Fibroblast of peridontal ligament (primary cell): ENCODE measurements around the gene ARHGEF3.
"Not testable (repeated sequence)": the region's sequence is repeated elsewhere in the genome, so short reads cannot be mapped to it uniquely, and the experiment has no call there.

Experiments
- DNase-seq: peaks from one replicate; pipeline ENCODE4 v3.0.0-alpha.2; 2010; ENCODE audit errors: extremely low read depth

ARHGEF3 gene

DNA sequence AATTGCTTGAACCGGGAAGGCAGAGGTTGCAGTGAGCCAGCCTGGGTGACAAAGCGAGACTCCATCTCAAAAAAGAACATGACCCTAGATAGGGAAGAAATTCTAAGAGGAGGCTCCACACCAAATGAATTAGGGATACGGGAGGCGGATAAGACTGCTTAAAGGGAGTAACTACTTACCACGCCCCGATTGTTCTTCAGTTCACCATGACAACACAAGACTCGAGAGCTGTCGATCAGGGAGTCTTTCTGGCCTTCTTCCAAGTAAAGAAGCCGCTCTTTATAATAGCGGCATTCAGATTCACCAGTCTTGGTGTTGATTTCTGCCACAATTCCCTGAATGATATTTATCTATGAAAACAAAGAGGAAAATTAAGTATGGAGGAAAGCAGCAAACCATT is 64.7 kb downstream of the ARHGEF3 start:
- DNase-seq, result no peak

DNA sequence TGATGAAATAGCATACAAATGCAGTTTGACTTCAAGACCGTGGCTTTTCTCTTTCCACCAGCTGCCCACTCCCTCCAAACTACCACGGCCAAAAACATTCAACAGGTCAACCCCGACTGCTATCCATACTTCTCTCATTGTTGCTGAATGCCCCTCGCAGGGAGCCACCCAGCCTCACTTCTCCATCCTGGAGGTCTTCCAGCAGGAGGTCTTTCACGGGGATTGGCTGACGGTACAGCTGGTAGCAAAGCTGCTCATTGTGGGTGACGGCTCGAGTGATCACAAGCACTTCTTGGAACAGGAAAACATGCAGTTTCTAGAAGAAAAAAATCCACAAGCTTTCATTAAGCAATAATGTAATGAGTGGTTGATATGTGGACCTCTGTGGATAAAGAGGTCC is 69.6 kb downstream of the ARHGEF3 start:
- no peak for DNase-seq

DNA sequence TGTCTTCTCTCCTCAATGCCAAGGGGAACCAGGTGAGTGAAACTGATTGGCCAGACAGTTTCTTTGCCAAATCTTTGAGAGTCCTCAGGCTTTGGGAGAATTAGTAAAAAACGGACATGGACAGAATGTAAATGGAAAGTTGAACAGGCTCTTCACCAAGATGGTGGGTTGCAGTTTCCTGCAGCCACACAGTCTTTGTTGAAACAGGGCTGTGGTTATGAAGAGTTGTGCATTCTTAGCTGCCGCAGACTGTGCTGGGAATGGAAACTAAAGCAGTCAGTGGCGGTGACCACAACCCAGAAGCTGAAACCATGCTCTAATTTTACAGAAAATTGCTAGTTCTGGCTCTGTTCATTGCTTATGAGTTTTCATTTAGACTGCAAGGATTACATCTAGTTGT is 76.6 kb downstream of the ARHGEF3 start:
- peak; percentile 53 for DNase-seq

DNA sequence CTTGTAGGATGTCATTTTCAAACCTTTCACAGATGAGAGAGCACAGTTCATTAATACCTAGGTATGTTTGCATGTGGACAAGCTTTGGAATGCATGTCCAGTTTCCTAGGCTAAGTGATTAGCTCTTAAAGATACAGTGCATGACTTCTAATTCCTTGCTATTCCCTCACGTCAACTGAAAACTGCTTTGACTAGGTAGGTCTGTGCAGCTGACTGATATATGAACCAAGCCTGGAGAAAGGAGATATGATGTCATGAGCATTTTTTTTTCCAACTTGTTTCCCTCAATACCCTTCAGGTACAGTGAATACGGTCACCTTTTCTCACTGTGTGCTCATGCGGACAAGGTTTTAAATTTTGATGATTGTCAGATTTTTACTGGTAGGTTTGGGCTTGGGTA is 77.1 kb downstream of the ARHGEF3 start:
- no peak for DNase-seq

DNA sequence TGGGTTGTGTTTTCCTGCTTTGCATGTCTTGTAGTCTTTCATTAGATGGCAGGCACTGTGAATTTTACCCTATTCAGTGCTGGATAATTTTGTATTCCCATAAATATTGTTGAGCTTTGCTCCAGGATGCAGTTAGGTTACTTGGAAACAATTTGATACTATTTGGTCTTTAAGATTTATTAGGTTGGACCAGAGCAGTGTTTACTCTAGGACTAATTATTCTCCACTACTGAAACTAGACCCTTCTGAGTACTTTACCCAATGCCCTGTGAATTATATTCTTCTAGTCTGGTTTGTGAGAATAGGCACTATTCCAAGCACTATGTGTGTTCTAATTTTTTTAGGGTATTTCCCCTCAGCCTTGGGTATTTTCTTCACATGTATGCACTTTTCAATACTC is 80.9 kb downstream of the ARHGEF3 start:
- no peak for DNase-seq

DNA sequence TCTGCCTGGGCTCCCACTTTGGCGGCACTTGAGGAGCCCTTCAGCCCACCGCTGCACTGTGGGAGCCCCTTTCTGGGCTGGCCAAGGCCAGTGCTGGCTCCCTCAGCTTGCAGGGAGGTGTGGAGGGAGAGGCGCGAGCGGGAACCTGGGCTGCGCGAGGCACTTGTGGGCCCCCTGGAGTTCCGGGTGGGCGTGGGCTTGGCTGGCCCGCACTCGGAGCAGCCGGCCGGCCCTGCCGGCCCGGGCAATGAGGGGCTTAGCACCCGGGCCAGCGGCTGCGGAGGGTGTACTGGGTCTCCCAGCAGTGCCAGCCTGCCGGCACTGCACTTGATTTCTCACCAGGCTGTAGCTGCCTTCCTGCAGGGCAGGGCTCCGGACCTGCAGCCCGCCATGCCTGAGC is 82.9 kb downstream of the ARHGEF3 start:
- not testable (repeated sequence) for DNase-seq

DNA sequence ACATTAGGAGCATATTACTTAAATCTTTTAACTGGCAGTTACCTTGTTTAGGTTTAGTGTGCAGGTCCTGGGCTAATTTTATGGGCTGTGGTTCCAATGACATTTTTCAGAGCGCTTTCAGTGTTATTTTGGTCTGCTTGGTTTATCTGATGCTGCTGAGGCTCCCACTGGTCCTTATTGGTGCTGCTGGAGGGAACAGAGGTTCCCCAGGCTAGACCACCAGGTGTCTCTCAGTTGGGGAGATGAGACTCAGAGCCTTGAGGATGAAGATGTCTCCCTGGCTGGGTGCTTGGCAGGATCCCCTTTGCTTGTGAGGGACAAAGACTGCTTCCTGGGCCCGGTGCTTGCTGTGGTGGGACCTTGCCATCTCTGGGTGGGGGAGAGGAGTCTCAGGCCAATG is 90.4 kb downstream of the ARHGEF3 start:
- DNase-seq, result no peak

DNA sequence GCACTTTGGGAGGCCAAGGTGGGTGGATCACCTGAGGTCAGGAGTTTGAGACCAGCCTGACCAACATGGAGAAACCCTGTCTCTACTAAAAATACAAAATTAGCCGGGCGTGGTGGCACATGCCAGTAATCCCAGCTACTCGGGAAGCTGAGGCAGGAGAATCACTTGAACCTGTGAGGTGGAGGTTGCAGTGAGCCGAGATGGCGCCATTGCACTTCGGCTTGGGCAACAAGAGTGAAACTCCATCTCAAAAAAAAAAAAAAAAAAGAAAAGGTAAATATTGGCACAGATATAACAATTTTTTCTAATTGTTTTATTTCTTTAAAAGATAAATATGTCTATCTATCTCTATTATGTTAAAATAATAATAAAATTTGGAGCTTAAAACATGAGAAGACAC is 94.3 kb downstream of the ARHGEF3 start:
- DNase-seq, result not testable (repeated sequence)

DNA sequence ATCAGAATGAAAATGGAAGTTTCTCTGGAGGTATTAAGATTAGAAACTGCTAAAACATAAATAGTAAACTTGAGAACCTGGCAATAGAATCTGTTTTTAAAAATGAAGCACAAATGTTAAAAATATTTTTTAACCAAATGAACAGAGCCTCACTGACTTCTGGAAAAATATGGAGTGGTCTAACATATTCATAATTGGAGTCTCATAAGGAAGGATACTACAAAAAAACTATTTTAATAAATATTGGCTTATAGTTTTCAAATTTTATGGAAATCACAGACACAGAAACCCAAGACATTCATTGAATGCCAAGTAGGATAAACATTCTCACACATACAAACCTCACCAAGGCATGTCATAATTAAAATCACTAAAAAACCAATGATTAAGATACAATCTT is 95.1 kb downstream of the ARHGEF3 start:
- DNase-seq, result no peak

DNA sequence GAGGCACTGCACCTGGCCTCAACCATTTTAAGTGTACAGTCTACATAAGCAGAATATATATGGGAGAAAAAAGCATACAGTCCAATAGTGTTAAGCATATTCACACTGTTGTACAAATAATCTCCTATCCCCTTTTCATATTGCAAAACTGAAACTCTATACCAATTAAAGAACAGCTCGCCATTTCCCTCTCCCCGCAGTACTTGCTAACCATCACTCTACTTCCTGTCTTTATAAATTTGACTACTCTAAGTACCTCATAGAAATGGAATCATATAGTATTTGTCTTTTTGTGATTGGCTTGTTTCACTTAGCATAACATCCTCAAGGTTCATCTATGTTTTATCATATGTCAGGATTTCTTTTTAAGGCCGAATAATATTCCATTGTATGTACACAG is 97.0 kb downstream of the ARHGEF3 start:
- DNase-seq, result no peak

DNA sequence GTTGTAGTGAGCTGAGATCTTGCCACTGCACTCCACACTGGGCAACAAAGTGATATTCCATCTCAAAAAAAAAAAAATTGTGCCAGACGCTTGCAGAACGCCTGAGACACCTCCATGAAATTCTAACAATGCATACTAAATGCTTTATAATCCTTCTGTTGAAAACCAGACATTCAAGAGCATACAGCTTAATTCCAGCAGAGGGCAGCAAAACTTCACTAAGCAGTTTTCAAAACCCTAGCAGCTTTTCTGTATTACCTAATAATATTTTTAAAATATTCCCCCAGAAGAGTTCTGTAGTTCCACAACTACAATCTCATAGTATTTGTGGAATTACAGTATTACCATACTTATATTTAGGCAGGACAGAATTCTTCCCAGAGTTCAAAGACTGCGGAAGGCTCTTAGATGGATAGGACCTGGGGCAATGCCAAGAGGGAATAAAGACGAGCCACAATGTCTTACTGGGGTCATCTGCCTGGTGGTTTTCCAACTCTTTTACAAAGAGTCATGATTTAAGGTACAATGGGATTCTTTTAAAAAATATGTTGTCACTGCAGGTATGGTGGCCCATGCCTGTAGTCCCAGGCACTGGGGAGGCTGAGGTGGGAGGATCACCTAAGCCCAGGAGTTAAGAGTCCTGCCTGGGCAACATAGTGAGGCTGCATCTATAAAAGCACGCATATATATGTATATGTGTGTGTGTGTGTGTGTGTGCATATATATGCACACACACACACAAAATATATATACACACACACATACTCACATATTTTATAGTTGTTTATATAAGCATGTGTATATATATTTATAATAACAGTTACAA is 99.0 kb downstream of the ARHGEF3 start:
- peak; percentile 89 for DNase-seq

DNA sequence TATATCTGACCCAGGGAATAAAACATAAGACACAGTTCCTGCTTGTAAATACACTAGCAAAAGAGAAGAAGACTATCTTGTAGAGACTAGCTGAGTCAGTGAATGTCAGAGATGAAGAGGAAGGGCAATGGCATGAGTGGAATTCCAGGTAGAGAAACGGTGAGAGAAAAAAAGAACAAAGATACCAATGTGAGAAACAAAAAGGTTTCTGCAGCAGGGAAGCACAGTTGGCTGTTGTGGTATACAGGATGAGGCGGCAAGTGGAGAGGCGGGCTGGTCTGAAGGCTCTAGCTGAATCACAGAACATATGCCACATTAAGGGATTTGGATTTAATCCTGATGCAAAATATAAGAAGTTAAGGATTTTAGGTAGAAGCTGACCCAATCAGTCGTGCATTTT is 101.6 kb downstream of the ARHGEF3 start:
- no peak for DNase-seq

DNA sequence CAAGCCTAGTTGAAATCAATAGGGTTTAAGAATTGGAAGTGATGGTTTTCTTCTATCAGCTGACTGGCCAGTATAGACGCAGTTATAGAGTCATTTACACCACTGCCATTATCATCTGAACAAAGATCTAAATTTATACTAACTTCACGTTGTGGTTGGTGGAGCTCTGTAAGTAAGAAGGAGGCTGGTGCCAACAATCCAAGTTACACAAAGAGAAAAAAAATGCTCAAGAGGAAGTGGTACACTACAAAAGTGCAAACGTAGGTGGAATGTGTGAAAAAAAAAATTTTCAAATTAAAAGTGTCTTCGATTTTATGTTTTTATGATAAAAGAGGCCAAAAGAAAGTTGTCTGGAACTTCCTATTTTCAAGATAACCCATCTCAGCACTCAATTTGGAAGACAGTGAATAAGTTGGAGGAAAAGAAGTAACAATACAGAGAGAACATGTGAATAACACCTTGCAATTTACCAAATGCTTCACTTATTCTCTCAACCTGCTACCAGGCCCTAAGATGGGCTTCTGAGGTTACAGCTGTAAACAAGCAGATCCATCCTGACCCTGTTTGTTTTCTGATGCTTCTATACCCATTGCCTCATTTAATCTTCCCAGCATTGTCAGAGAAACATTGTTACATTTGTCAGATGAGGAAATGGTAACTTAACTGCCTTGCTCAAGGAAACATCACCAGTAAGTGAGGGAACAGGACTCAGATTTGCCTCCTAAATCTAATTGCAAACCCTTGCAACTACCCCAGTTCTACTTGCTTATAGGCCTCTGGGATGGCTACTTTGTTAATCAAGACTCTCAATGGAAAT is 106.7 kb downstream of the ARHGEF3 start:
- no peak for DNase-seq

DNA sequence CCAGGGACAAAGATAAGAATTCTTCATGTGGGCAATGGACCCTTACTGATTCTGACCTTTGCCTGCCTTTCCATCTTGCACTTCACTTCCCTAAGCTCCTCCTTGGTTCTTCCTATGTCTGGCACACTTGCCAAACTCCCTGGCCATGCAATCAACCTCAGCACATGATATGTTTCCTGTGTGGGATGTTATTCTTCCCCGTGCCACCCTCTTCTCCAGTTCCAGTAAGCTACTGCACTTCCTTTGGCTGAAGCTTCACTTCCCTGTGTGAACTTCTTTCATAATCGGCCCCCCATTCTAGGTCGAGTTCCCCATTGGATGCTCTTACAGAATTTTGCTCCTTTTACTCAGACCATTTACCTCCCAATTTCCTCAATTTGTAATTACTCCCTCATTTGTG is 108.0 kb downstream of the ARHGEF3 start:
- no peak for DNase-seq

DNA sequence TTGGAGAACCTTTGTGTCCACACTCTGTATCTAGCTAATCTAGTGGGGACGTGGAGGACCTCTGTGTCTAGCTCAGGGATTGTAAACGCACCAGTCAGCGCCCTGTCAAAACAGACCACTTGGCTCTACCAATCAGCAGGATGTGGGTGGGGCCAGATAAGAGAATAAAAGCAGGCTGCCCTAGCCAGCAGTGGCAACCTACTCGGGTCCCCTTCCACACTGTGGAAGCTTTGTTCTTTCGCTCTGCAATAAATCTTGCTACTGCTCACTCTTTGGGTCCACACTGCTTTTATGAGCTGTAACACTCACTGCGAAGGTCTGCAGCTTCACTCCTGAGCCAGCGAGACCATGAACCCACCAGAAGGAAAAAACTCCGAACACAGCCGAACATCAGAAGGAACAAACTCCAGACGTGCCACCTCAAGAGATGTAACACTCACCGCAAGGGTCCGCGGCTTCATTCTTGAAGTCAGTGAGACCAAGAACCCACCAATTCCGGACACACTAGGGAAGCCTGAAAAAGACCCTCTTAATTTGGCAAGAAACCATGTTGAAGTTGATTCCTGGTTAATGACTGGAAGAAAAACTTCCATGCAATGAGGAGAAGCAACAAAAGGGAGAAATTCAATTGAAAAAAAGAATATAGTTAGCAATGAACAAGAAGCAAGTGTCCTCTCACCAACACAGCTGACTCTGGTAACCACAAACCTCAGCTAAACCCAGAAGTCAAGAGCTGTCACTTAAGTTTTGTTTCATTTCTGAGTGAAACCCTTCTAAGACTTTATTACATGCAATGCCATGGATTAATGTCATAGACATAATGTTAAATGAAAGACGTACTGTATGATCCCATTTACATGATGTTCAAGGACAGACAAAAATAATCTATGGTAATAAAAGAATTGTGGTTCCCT is 109.0 kb downstream of the ARHGEF3 start:
- not testable (repeated sequence) for DNase-seq

DNA sequence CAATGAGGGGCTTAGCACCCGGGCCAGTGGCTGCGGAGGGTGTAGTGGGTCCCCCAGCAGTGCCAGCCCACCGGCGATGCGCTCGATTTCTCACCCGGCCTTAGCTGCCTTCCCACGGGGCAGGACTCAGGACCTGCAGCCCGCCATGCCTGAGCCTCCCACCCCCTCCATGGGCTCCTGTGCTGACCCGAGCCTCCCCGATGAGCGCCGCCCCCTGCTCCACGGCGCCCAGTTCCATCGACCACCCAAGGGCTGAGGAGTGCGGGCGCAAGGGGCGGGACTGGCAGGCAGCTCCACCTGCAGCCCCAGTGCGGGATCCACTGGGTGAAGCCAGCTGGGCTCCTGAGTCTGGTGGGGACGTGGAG is 109.8 kb downstream of the ARHGEF3 start:
- not testable (repeated sequence) for DNase-seq

DNA sequence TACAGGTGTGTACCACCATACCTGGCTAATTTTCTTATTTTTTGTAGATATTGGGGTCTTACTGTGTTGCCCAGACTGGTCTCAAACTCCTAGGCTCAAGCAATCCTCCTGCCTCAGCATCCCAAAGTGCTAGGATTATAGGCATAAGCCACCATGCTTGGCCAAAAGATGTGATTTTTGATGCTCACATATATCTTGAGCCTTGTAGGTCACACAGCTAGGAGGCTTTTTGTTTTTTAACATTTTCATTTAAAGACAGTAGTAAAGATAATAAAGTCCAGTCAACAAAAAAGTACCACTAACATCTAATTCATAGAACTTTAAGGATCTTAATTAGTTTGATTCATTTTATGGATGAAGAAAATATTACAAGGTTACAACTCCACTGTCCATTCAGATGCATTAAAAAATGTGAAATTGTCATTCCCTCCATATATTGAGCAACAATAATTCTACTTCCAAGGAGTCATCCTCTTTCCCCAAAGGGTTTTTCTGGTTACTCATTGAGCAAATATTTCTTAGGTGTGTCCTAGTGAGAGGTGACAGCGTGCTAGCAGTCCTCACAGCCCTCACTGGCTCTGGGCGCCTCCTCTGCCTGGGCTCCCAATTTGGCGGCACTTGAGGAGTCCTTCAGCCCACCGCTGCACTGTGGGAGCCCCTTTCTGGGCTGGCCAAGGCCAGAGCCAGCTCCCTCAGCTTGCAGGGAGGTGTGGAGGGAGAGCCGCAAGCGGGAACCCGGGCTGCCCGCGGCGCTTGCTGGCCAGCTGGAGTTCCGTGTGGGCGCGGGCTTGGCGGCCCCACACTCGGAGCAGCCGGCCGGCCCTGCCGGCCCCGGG is 110.4 kb downstream of the ARHGEF3 start:
- DNase-seq, result no peak

DNA sequence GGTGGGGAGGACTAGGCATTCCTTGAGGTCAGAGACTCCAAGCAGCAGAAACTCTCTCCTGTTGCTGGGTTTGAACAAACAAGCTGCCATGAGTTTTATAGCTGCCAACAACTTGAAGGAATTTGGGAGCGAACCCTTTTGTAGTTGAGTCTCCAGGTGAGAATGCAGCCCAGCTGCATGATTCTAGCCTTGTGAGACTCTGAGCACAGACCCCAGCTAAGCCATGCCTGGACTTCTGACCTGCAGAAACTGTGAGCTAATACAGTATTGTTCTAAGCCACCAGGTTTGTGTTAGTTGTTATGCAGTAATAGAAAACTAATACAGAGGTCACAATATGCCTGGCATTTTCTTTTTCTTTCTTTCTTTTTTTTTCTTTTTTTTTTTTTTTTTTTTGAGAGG is 112.4 kb downstream of the ARHGEF3 start:
- DNase-seq, result no peak

DNA sequence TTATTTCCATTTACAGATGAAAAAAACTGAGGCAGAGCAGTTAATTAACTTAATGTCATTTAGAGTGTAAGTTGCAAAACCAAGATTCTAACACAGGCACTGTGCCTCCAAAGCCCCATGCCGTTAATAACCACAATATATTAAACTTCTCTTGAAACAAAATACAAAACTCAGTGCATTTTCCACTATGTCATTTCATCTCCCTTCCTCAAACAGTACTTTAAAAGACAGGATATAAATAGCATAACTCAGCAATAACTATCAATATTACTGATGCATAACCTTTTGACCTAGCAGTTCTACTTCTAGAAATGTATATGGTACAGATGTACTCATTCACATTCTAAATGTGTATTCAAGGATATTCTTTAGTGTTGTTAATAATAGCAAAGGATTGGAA is 113.6 kb downstream of the ARHGEF3 start:
- no peak for DNase-seq

DNA sequence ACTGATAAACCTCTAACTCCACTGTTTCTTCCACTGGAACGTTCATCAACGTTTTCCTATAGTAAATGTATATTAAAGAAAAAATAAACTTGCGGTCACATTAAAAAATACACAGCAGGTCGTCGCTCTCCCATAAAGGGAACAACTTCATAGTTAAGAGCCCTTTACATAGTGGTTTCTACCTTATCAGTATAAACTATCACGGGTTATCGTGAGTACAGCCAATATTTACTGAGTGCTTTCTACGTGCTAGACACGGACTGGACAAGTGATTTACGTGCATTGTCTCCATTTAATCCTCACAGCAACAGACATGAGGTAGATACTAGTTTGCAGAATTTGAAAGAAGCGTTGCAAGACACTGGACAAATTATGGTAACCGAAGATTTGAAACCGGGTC is 117.7 kb downstream of the ARHGEF3 start:
- DNase-seq, result no peak

DNA sequence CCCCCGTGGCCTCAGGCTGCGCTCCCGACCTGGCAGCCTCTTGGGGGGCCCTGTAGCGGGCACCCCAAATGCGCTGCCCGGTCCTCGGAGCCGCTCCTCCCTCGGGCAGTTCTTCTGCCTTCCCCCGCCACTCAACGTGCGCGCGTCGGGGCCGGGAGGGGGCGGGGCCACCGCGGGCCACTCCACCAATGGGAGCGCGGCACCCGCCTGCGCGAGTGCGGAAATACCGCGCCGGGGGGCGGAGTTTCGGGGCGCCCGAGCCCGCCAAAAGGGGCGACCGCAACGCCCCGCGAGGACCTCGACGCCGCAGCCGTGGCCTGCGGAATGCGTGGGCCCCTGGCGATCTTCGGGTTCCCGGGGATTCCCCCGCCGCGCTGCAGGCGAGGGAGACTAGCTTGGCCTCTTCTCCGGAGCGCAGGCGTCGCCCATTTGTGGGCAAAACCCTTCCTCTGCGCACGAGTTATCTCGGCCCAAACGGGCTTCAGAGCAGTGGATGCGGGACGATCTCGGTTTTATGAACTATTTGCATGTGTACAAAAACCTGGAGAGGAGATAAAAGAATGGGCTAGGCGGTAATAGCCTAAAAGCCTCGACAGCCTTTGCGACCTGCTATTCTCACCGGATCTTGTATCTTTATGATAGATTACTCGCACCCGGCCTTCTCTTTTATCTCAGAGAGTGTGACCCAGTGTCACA is 118.5 kb downstream of the ARHGEF3 start, which contains the start of gene TASOR:
Gene TASOR (minus strand): TSS at position 144 of the 696 bp plus-strand sequence. CDS start 259 bp downstream, outside the sequence.
- DNase-seq, result peak; percentile 61
